Activated CD4-positive, CD25-positive, alpha-beta regulatory T cell treated with anti-CD3 and anti-CD28 coated beads, Interleukin-2, amount 50 U/mL, for 16 hours (primary cell): ENCODE results near the gene ALLC.
A peak's percentile ranks its signal among the peaks of the same experiment; 100 is the strongest.

Experiments
- DNase-seq: peaks from one replicate; pipeline ENCODE4 v3.0.0-alpha.2; 2020; ENCODE audit warnings: low read depth, low spot score

The ALLC gene

DNA sequence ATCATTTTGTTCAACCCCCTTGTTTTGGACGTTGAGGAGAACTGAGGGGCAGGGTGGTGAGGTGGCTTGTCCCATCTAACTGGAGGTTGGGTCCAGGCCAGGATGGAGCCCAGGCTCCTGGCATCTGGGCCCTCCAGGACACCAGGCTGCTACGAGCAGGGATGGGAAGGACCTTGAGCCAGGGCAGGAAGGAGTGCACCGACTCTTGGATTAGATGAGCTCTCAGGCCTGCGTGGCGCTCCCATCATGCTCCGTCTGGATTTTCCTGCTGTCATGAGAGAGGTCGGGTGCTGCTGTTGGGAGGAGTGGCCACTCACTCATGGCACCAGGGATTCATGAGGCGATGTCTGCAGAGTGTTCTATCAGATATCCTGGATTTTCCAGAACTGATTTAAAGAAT lies 18.3 kb upstream of the ALLC start:
- no peak for DNase-seq

DNA sequence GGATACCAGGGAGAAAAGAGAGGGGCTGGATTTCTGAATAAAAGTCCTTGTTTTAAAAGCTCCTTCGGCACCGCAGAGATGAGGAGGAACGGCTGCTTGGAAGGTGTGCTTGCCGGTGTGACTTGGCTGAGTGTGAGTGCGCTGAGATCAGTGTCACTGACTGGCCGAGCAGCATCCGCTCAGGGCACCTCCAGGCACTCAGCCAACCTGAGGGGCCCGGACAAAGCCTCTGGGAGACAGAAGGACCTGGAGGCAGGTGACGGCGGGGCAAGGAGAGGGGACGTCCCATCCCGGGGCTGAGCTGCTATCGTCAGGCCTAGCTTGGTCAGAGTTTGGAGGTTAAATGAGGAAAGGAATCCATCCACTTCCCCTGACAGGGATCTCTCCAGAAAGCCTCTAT lies 16.8 kb upstream of the ALLC start:
- no peak for DNase-seq

DNA sequence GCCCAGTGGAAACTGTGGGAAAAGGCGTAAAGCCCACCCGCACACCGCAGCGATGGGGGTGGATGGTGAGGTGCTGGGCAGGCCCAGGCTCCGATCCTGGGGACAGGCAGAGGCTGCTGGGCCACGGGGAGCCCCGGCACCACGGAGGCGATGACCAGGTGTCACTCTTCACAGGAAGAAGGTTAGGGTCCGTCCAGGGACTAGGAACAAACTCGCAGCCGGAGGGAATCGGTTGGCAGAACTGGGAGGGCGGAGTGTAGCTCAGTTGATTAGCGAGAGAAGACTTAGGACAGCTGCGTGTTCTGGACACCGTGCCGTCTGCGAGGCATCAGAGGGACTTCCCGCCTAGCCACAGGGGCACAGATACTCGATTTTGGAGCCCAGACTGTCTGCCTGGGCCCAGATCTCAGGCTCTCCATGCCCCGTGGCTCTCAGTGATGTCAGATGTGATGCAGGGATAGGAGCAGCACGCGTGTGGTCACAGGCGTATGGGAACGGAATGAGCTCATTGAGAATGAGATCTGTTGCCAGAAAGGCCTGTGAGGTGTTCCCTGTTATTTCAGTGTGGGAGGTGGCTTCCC lies 16.1 kb upstream of the ALLC start:
- no peak for DNase-seq

DNA sequence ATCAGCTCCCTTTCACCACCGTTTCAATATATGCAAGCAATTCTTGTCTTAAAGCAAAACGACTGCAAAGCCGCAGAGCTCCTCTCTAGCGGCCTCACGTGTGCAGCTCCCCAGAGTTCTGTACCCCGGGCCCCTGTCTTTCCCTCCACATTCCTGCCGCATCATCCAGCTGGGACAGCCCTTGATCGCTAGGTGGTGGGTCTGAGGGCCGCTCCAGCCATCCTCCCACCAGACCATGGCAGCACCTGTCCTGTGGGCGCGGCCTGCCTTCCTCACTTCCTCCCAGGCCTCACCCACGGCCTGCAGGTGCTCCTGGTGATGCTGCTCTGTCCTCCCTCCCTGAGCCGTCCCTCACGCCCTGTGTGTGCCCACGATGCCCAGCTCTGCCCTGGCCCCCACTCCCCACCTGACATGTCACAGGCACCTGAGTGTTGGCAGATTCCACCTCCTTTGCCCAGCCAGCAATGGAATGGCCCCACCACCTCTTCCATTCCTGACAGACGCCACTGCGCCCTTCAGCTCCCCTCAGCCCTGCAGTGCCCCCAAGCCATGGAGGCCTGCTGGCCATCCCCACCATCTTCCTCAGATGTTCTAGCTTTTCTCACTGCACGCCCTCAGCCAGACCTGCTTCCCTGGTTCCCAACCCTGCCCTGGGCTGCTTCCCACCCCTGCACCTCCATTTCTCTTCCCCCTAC lies 15.3 kb upstream of the ALLC start:
- DNase-seq = no peak

DNA sequence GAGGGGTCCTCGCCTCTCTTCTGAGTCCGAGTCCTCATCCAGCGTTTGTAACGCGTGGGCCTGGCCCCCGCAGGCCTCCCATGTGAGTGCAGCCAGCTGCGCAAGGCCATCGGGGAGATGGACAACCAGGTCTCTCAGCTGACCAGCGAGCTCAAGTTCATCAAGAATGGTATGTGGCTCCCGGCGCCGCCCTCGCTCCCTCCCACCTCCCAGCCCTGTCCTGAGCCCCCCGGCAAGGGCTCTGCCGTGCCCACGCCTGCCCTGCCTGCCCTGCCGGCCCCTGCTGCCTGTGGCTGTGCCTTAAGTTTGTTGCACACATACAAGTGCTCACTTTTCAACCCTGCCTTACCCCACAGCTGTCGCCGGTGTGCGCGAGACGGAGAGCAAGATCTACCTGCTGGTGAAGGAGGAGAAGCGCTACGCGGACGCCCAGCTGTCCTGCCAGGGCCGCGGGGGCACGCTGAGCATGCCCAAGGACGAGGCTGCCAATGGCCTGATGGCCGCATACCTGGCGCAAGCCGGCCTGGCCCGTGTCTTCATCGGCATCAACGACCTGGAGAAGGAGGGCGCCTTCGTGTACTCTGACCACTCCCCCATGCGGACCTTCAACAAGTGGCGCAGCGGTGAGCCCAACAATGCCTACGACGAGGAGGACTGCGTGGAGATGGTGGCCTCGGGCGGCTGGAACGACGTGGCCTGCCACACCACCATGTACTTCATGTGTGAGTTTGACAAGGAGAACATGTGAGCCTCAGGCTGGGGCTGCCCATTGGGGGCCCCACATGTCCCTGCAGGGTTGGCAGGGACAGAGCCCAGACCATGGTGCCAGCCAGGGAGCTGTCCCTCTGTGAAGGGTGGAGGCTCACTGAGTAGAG lies 14.4 kb upstream of the ALLC start:
- no peak for DNase-seq

DNA sequence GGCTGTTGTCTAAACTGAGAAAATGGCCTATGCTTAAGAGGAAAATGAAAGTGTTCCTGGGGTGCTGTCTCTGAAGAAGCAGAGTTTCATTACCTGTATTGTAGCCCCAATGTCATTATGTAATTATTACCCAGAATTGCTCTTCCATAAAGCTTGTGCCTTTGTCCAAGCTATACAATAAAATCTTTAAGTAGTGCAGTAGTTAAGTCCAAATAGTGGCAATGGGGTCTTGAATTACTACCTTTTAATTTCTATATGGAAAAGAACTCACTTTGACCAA lies 13.8 kb upstream of the ALLC start:
- DNase-seq = no peak

DNA sequence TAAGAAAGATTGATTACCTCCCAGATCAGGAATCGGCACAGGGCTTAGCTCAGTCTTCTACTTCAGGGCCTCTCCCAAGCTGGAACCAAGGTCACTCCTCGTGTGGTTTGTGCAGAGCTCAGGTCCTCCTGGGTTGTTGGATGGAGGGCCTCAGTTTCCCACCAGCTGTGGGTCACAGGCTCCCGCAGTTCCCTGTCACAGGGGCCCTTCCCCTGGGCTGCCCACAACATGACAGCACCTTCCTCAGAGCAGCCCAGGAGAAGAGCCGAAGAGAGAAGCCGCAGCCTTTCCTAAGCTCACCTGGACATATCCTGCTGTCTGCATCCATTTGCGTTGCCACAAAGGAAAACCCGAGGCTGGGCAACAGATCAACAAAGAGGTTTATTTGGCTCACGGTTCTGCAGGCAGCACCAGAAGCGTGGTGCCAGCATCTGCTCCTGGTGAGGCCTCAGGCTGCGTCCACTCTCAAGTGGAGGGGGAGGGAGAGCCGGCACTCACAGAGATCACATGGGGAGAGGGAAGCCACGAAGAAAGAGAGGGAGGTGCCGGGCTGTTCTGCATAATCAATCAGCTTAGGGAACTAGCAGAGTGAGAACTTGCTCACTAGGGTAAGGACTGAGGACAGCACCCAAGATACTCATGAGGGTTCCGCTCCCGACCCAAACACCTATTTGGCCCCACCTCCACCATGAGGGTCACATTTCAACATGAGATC lies 13.0 kb upstream of the ALLC start:
- DNase-seq = no peak

DNA sequence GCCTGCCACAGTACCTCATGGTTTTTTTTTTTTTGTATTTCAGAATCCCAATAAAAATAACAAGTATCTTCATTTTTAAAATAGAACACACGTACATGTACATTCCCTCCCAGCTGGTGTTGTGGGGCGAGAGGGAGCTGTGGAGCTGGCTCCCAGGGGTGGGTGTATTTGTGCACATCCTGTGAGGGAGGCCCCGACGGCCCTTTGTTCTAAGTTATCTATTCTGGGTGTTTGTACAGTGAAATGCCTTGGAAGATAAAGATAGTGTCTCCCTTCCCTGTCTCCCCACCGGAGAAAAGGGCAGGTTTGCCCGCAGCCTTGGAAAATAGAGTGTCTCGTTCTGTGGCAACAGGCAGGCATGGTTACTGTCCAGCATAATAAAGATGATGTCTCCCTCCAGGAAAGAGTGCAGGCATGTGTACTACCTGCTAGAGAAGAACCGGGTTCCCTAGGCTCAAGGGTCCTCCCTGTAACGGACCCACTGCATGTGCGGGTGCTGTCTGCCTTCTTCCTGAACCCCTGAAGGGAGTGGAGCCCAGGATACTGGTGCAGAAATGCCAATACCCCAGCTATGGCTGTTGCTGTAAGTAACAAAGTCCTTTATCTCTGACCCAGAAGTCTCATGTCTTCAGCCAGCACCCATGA lies 12.1 kb upstream of the ALLC start:
- no peak for DNase-seq

DNA sequence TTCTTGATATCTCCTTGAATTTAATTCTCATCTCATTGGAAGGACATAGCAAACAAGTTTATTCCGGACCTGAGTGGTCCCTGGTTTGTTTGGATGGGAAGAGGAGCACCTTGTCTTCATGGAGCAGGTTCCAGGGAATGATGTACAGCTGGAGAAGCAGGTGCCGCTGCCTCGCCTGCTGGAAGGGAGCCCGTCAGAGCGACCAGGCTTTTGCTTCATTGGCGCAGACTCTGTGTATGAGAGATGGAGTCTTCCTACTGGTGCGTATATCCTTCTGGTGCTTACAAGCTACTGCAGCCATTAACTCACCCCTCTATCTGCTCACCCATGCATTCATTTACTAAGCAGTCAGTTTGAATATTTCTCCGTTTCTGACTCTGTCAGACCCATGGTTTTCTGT lies 11.6 kb upstream of the ALLC start:
- DNase-seq = no peak

DNA sequence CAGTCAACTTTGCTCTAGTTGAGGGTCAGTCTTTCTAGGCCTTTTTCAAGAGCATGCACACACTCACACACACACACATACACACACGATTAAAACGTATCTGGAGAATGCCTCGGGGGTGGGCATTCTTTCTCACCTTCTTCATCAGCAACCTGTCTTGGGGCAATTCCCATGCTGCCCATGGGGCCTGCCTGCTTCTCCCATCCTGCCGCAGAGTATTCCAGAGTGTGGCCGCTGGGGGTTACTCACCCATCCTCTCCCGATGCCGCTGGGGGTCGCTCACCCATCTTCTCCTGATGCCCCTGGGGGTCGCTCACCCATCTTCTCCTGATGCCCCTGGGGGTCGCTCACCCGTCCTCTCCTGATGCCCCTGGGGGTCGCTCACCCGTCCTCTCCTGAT lies 10.8 kb upstream of the ALLC start:
- no peak for DNase-seq

DNA sequence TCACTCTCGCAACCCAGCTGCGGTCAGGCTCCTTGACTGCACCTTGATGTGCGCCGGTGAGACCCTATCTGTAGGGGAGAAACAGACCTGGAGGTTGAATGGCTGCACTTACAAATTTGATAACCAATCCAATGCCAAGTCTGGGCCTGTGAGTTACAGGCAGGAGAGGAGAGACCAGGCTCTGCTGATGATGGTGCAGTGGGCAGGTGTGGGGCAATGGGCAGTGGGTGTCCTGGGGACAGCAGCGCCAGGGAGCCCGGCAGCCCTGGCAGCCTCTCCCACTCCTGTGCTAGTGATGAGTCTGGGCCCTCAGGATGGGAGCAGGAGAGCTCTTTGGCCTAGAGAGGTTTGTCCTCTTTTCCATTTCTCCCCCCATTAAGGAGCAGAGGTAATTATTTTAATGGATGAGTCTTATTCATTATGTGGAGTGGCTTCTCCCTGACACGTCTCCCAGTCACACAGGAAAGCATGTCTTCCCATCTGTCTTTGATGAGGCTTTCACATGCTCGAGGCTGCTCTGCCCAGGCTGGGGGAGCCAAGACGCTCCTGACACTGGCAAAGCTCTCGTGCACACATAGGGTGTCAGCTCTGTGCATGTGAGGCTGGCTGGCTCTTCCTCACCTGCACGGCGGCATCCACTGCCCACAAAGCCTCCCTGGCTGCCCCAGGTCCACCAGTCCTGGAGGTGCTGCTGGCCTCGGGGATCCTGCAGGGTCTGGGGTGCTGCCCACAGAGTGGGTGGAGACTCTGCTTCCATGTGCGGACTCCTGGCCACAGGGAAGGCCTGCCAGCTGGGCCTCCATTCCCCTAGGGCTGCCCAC lies 10.0 kb upstream of the ALLC start:
- DNase-seq = no peak

DNA sequence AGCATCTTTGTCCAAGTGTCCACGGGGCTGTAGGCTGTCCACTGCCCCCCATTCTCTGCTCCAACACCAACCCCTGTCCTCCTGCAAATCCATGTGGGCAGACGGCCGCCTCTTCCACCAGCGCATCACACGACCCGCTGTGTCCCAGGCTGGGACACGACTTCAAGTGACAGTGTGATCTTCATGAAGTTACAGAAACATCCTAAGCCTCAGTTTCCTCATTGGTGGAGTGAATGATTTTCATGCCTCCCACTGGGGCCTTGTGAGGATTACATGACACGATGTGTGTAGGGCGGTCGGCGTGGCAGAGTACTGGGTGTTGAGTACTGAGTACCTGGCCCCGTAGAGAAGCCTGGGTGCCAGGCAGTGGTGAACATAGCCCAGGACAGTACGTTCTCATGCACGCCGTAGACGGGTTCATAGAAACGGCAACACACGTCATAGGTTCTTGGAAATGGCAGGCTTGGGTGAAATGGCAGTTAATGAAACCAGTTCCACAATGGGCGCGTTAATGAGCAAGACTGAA lies 9.3 kb upstream of the ALLC start:
- no peak for DNase-seq

DNA sequence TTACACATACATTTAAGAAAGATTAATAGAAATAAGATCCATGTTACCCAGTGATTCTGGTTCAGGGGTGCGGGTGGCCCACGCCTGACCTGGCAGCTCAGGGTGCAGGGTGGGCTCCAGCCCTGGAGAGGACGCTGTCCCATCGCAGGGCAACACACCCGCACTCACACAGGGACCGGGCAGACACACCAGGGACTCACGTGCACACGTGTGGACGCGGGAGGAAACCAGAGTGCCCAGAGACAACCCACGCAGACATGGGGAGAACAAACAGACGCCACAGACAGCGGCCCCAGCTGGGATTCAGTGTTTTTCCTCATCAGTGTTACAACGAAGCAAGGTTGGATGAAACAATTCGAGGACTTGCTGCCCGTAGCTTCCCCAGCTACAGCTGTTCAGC lies 8.4 kb upstream of the ALLC start:
- no peak for DNase-seq

DNA sequence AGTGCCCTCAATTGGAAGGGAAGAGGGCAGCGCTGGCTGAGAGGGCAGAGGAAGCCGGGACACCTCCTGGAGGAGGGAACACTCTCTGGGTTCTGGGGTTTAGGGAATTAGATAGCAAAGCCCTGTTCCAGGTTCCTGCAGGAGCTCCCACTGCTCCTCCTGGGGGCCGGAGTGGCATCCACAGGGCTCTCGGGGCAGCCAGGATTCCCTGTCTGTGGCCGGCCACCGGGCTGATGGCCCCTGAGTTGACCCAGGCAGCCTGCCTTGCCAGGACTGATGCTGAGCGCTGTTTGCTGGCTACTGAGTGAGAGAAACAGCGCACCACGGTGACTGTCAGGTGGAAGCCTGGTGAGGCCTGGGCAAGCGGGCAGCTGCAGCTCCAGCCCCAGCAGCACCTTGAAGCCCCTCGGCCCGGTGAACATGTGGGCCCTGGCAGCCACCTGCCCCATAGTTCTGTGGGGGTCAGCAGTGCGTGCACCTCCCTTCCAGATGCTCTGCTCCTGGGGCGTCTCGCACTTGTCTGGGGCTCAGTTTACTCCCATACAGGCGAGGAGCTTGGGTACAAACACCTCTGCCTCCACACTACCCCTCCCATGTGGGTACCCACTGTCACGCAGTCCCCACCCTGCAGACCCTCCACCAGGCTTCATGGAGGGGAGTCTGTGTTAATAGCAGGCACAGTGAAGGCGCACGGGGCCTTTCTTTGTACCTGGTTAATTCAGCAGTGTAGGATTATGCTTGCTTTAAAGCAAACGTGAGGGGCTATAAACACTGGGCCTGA lies 7.7 kb upstream of the ALLC start:
- no peak for DNase-seq

DNA sequence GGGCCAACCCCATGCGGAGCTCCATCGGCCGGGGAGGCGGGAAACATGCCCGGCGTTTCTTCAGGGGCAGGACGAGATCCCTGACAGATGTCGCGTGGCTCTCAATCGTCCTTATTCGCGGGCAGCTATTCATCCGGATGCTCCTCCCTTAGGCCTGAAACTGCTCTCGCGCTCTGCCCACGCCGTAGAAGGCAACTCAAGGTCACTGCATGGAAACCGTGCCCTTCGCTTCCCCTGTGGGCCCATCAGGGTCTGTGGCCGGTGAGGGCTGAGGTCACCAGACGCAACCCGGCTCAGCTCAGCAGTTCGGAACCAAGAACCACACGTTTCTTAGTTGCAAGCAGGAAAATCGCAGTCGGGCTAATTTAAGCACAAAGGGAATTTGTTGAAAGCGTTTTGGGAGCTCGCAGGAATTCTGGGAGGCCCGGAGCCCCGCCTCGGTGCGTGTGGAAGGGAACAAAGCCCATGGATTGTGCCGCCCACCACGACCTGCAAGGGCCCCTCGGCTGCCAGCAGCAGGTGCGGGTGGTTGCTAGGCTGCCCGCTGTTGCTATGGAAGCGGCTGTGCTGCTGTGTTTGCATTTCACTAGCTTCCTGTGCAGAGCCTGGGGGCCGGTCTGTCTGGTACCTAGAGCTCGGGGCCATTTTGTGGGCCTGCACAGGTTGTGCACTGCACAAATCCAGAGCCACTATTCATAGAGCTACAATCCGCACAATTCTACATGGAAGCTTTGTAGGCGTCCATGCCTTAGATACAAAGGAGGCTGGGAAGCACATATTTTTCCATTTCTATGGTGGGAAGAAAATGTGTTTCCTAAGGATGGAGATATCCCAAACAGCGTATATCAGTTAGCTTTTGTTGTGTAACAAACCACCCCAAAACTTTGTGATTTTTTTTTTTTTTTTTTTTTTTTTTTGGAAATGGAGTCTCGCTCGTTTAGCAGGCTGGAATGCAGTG lies 6.0 kb upstream of the ALLC start:
- DNase-seq = peak; percentile 5

DNA sequence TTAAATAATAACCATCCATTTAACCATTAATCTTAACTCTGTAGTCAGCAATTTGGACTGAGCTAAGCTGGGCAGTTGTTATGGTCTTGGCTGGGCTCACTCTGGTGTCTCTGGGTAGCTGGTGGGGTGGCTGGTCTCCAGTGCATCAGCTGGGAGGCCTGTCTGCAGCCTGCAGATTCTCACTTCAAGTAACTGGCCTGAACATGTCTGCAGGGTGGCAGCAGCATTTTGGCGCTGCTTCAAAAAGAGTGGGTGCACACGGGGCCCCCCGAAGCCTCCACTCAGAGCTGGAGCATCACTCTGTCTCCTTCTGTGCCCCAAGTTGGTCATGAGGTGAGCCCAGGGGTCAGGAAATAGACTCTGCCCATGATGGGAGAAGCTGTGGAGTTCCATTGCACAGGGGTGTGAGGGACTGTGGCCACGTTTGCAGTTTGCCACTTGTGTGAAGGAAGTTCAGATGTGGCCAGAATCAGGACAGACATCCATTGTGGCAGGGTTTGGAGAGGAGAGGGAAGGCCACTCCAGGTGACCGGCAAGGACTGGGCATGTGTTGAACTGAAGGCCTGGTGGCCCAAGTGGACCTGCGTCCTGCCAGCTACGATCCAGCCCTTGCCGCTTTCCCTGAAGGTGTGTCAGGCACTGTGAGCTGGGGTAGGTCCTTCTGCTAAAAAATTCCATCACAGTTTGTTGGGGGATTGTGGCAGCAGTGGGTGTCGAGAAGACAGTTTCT lies 4.9 kb upstream of the ALLC start:
- DNase-seq = no peak

DNA sequence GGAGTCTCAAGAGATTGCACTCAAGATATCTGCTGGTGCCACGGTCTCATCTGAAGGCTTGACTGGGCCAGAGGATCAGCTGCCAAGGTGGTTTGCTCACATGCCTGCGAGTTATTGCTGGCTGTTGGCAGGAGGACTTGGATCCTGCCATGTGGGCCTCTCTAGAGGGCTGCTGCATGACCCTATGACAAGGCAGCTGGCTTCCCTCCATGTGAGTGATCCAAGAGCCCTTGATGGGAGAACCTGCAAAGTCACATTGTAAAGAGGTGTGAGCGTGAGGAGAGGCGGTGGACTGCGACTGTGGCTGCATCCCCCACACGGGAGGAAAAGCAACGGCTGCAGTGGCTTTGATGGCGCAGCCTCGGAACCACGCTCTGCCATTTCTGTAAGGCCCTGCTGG lies 4.0 kb upstream of the ALLC start:
- DNase-seq = no peak

DNA sequence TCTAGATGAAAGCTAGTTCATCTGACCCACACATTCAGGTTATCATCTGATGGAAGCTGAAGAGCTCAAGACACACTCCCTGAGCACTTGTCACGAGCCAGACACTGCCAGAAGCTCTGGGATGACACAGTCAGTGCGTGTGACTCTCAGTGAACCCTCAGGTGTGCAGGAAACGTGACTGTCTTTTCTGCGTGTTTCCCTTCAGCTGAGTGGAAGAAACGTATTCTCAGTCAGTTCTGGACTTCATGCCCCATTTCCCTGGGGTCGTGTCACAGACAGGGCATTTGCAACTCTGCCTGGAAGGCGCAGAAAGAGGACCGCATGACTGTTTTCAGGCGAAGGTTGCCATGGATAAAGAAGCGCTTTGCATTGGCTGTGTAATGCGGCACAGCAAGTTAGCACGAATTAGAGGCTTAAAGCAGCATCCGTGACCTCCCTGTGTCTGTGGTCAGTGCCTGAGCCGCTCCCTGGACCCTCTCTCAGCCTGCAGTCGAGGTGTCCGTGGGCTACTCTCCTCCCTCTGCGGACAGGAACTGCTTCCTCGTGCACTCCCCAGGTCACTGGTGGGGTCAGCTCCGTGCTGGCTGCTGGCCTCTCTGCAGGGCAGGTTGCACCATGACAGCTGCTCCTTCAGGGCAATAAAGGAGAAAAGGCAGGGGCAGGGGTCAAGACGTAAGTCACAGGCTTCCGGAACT lies 3.3 kb upstream of the ALLC start:
- no peak for DNase-seq
